SK-N-DZ (cell line): ENCODE results near the gene CDCP2.
A peak's percentile ranks its signal among the peaks of the same experiment; 100 is the strongest.
"Not testable (repeated sequence)": the region's sequence is repeated elsewhere in the genome, so short reads cannot be mapped to it uniquely, and the experiment has no call there.

Source experiments
- DNase-seq: peaks from one replicate; pipeline ENCODE4 v3.0.0-alpha.2; 2015; ENCODE audit warnings: low spot score

The CDCP2 gene

GRCh38 chr1:54168206-54168965 is 15.6 kb upstream of the CDCP2 start:
- DNase-seq: no peak

- DNase-seq: no peak
These were observed 14.8 kb upstream of the CDCP2 start for GRCh38 chr1:54167422-54168139.

- DNase-seq: not testable (repeated sequence)
These were observed 13.6 kb upstream of the CDCP2 start for GRCh38 chr1:54166357-54166756.

GRCh38 chr1:54165146-54165545 is 12.3 kb upstream of the CDCP2 start:
- DNase-seq: no peak

- DNase-seq: no peak
These were observed 10.8 kb upstream of the CDCP2 start for GRCh38 chr1:54163573-54163972.

- no peak for DNase-seq
These were observed 10.3 kb upstream of the CDCP2 start for GRCh38 chr1:54163051-54163450.

GRCh38 chr1:54161495-54162168 is 8.8 kb upstream of the CDCP2 start:
- DNase-seq: no peak

- DNase-seq: no peak
These were observed 7.6 kb upstream of the CDCP2 start for GRCh38 chr1:54160351-54160750.

GRCh38 chr1:54159733-54160316 is 7.0 kb upstream of the CDCP2 start:
- no peak for DNase-seq

GRCh38 chr1:54158071-54158470 is 5.3 kb upstream of the CDCP2 start:
- DNase-seq: no peak

GRCh38 chr1:54157401-54157800 is 4.6 kb upstream of the CDCP2 start:
- no peak for DNase-seq

GRCh38 chr1:54156986-54157385 is 4.2 kb upstream of the CDCP2 start:
- no peak for DNase-seq

GRCh38 chr1:54156201-54156600 is 3.4 kb upstream of the CDCP2 start:
- DNase-seq: no peak

GRCh38 chr1:54153535-54154439 is 987 bp upstream of the CDCP2 start:
- DNase-seq: peak; percentile 28

GRCh38 chr1:54151013-54151412 is 1.8 kb downstream of the CDCP2 start:
- no peak for DNase-seq

GRCh38 chr1:54149734-54150133 is 3.1 kb downstream of the CDCP2 start:
- no peak for DNase-seq

- DNase-seq: no peak
These were observed 8.4 kb downstream of the CDCP2 start for GRCh38 chr1:54144366-54144765.

GRCh38 chr1:54142146-54142900 is 10.5 kb downstream of the CDCP2 start:
- no peak for DNase-seq

- DNase-seq: no peak
These were observed 13.1 kb downstream of the CDCP2 start for GRCh38 chr1:54139711-54140110.

GRCh38 chr1:54138994-54139393 is 13.8 kb downstream of the CDCP2 start:
- no peak for DNase-seq
